ENCODE measurements around the gene PIP4K2A. TPM values are rescaled to one million over a fixed set of nuclear protein-coding genes. Genes with fewer than 3 reads are reported as not detected.

The PIP4K2A gene
- total and polyA plus RNA-seq, 2 of the 13 experiments (the other 11 are each of a cell fraction or from before 2014, with no cell fraction given): 9.1 to 22.6 TPM

GRCh38 chr10:22495396-22495795, 219.0 kb downstream of the PIP4K2A start:
- FAIRE-seq (no peak), ATAC-seq (no peak), DNase-seq (ENCODE audit: low spot score) (no peak)
- Histone ChIP-seq H3K9ac (ENCODE audit: insufficient read depth, low read depth, low read length) (no peak overlapping the region), H3K9me3 (ENCODE audit: low read length) (no peaks in the 10 kb centered on the region), H3K4me2 (ENCODE audit: low read depth, low read length) (no peak overlapping the region), H3K79me2 (ENCODE audit: insufficient read depth, low read length) (no peaks in the 10 kb centered on the region), H3K27ac (ENCODE audit: extremely low read length, insufficient read depth, low read length) (no peak overlapping the region), H3K27me3 (ENCODE audit: control insufficient read depth in 1 of 2, insufficient read depth in 2 of 2, low read length in 2 of 2) (no peaks in the 10 kb centered on the region; a peak in 1 of 5 replicates), H3K4me3 (replicated peaks in 1 of 3; ENCODE audit: insufficient read depth in 1 of 3, low read depth in 2 of 3, low read length in 3 of 3) (no peak overlapping the region), H3K36me3 (replicated peaks in 1 of 2; ENCODE audit: control insufficient read depth in 1 of 2, insufficient read depth in 2 of 2, low read length in 2 of 2) (no peaks in the 10 kb centered on the region), H4K20me1 (ENCODE audit: insufficient read depth, low read length) (no peaks in the 10 kb centered on the region), H3K4me1 (ENCODE audit: insufficient read depth, low read length) (no peaks in the 10 kb centered on the region), H2AFZ (ENCODE audit: low read length) (no peak overlapping the region)
- TF ChIP-seq ATF7 (IDR thresholded peaks at IDR 0.05) (no peak), ATF7 (CRISPR knock-in tag; IDR thresholded peaks at IDR 0.05) (no peak), ZNF333 (CRISPR knock-in tag; IDR thresholded peaks at IDR 0.05; ENCODE audit: borderline replicate concordance) (no peak), ATF2 (CRISPR knock-in tag; IDR thresholded peaks at IDR 0.05) (no peak)
- TF ChIP-seq, protein P1, sequence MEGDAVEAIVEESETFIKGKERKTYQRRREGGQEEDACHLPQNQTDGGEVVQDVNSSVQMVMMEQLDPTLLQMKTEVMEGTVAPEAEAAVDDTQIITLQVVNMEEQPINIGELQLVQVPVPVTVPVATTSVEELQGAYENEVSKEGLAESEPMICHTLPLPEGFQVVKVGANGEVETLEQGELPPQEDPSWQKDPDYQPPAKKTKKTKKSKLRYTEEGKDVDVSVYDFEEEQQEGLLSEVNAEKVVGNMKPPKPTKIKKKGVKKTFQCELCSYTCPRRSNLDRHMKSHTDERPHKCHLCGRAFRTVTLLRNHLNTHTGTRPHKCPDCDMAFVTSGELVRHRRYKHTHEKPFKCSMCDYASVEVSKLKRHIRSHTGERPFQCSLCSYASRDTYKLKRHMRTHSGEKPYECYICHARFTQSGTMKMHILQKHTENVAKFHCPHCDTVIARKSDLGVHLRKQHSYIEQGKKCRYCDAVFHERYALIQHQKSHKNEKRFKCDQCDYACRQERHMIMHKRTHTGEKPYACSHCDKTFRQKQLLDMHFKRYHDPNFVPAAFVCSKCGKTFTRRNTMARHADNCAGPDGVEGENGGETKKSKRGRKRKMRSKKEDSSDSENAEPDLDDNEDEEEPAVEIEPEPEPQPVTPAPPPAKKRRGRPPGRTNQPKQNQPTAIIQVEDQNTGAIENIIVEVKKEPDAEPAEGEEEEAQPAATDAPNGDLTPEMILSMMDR (CRISPR knock-in tag; IDR thresholded peaks at IDR 0.05): no peak
- CTCF ChIA-PET (ENCODE audit: low intra/inter-chr PET ratio, low total read pairs): no interaction called here
- POLR2A ChIA-PET: no interaction called here
- WGBS (ENCODE audit: low lambda C conversion rate): 51% methylated on average over 3 of the region's 3 CpGs
- intact Hi-C loops (cut with micrococcal nuclease; ENCODE audit: unreplicated experiment): no loop called here
- BruUV-seq (replicated peaks): no TSS peak
- in situ Hi-C loops (cut with HindIII; ENCODE audit: extremely low pct_ligation_motif_present, low pct_unique_long_range_greater_than_20kb): no loop called here

GRCh38 chr10:22494007-22494406, 220.4 kb downstream of the PIP4K2A start:
- Histone ChIP-seq H4K20me1 (ENCODE audit: insufficient read depth, low read length) (no peaks in the 10 kb centered on the region), H2AFZ (ENCODE audit: low read length) (no peak overlapping the region), H3K27ac (ENCODE audit: extremely low read length, insufficient read depth, low read length) (no peak overlapping the region), H3K4me1 (ENCODE audit: insufficient read depth, low read length) (no peaks in the 10 kb centered on the region), H3K27me3 (ENCODE audit: control insufficient read depth in 1 of 2, insufficient read depth in 2 of 2, low read length in 2 of 2) (no peaks in the 10 kb centered on the region; a peak in 1 of 5 replicates), H3K36me3 (replicated peaks in 1 of 2; ENCODE audit: control insufficient read depth in 1 of 2, insufficient read depth in 2 of 2, low read length in 2 of 2) (no peaks in the 10 kb centered on the region), H3K4me2 (ENCODE audit: low read depth, low read length) (no peak overlapping the region), H3K79me2 (ENCODE audit: insufficient read depth, low read length) (no peaks in the 10 kb centered on the region), H3K9ac (ENCODE audit: insufficient read depth, low read depth, low read length) (no peak overlapping the region), H3K4me3 (replicated peaks in 1 of 3; ENCODE audit: insufficient read depth in 1 of 3, low read depth in 2 of 3, low read length in 3 of 3) (no peak overlapping the region), H3K9me3 (ENCODE audit: low read length) (no peaks in the 10 kb centered on the region)
- no peak for DNase-seq (ENCODE audit: low spot score)
- FAIRE-seq: no peak
- no peak for ATAC-seq
- no TSS peak for BruUV-seq (replicated peaks)
- in situ Hi-C loops (cut with HindIII; ENCODE audit: extremely low pct_ligation_motif_present, low pct_unique_long_range_greater_than_20kb) (no loop called here), intact Hi-C loops (cut with micrococcal nuclease; ENCODE audit: unreplicated experiment) (no loop called here)
- 29% methylated on average over 3 of the region's 3 CpGs for WGBS (ENCODE audit: low lambda C conversion rate)
- CTCF ChIA-PET (ENCODE audit: low intra/inter-chr PET ratio, low total read pairs): no interaction called here
- POLR2A ChIA-PET: no interaction called here
- TF ChIP-seq FOXK1 (CRISPR knock-in tag; IDR thresholded peaks at IDR 0.05; ENCODE audit: borderline replicate concordance, low read depth) (no peak), ZNF703 (CRISPR knock-in tag; IDR thresholded peaks at IDR 0.05; ENCODE audit: borderline replicate concordance) (no peak), ZNF225 (CRISPR knock-in tag; IDR thresholded peaks at IDR 0.05) (no peak), ZNF12 (CRISPR knock-in tag; IDR thresholded peaks at IDR 0.05) (no peak), SMARCE1 (IDR thresholded peaks at IDR 0.05; ENCODE audit: borderline replicate concordance) (no peak), PHF20 (CRISPR knock-in tag; IDR thresholded peaks at IDR 0.05) (no peak), KDM3A (CRISPR knock-in tag; IDR thresholded peaks at IDR 0.05; ENCODE audit: low read depth) (no peak), ERF (CRISPR knock-in tag; IDR thresholded peaks at IDR 0.05) (no peak), PAWR (CRISPR knock-in tag; IDR thresholded peaks at IDR 0.05; ENCODE audit: borderline replicate concordance) (no peak), MYNN (CRISPR knock-in tag; IDR thresholded peaks at IDR 0.05; ENCODE audit: low read depth) (no peak), KLF9 (CRISPR knock-in tag; IDR thresholded peaks at IDR 0.05; ENCODE audit: low read depth) (no peak)
- TF ChIP-seq, protein P2, sequence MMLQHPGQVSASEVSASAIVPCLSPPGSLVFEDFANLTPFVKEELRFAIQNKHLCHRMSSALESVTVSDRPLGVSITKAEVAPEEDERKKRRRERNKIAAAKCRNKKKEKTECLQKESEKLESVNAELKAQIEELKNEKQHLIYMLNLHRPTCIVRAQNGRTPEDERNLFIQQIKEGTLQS (CRISPR knock-in tag; IDR thresholded peaks at IDR 0.05): no peak
